ENCODE measurements around the gene PRSS38.
"Not testable (repeated sequence)": the region's sequence is repeated elsewhere in the genome, so short reads cannot be mapped to it uniquely, and the experiment has no call there.

DNA sequence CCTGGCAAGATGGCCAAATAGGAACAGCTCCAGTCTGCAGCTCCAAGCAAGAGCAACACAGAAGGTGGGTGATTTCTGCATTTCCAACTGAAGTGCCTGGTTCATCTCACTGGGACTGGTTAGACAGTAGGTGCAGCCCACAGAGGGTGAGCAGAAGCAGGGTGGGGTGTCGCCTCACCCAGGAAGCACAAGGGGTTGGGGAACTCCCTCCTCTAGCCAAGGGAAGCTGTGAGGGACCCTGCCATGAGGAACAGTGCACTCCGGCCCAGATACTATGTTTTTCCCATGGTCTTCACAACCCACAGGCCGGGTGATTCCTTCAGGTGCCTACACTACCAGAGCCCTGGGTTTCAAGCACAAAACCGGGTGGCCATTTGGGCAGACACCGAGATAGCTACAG is 56.4 kb downstream of the PRSS38 start:
- TF ChIP-seq CTCF (IDR thresholded peaks at IDR 0.05 in 2 of 3, conservative IDR thresholded peaks at IDR 0.05 in 1 of 3; ENCODE audit: control insufficient read depth in 2 of 3, extremely low read depth in 1 of 3, insufficient read depth in 1 of 3, low read depth in 3 of 3, low read length in 3 of 3); EZH2 (IDR thresholded peaks at IDR 0.05; ENCODE audit: borderline replicate concordance, control insufficient read depth, low read depth, low read length); POLR2AphosphoS5 (IDR thresholded peaks at IDR 0.05; ENCODE audit: low read length); ZBED1 (IDR thresholded peaks at IDR 0.05; ENCODE audit: borderline replicate concordance); CEBPB (IDR thresholded peaks at IDR 0.05; ENCODE audit: borderline replicate concordance in 1 of 2, low read depth in 2 of 2, low read length in 2 of 2); FOXM1 (IDR thresholded peaks at IDR 0.05; ENCODE audit: low read depth, low read length); SP1 (IDR thresholded peaks at IDR 0.05; ENCODE audit: low read depth, low read length); ESRRA (IDR thresholded peaks at IDR 0.05; ENCODE audit: low read length); YY1 (IDR thresholded peaks at IDR 0.05; ENCODE audit: low read depth, low read length); SIN3A (IDR thresholded peaks at IDR 0.05; ENCODE audit: low read depth, low read length); ZNF24 (IDR thresholded peaks at IDR 0.05); ATF7 (IDR thresholded peaks at IDR 0.05; ENCODE audit: low read depth): not testable (repeated sequence)
- TF ChIP-seq, protein P1, sequence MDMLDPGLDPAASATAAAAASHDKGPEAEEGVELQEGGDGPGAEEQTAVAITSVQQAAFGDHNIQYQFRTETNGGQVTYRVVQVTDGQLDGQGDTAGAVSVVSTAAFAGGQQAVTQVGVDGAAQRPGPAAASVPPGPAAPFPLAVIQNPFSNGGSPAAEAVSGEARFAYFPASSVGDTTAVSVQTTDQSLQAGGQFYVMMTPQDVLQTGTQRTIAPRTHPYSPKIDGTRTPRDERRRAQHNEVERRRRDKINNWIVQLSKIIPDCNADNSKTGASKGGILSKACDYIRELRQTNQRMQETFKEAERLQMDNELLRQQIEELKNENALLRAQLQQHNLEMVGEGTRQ (IDR thresholded peaks at IDR 0.05; ENCODE audit: borderline replicate concordance, low read depth, low read length), result not testable (repeated sequence)

Data from GM12878 (cell line).